ENCODE data around the gene GAS1.

GAS1 gene

GRCh38 chr9:86902991-86903733 lies 44.1 kb downstream of the GAS1 start:
- H3K9me3 ChIP-seq (ENCODE audit: control insufficient read depth, low read length), result no peaks in the 10 kb centered on the region
- WGBS, 2 experiments, result 0 to 1% methylated on average over 19 of the region's 19 CpGs
- H3K4me3 ChIP-seq (ENCODE audit: insufficient read depth, low read depth, low read length), result peak overlapping the region; percentile 38
- H3K27ac ChIP-seq (ENCODE audit: insufficient read depth, low read depth, low read length, poor library complexity, severe bottlenecking), result peak overlapping the region; percentile 98
- H3K36me3 ChIP-seq (ENCODE audit: control insufficient read depth, insufficient read depth, low read length), result no peaks in the 10 kb centered on the region
- peaks cover 34% of the 10 kb centered on the region for H3K4me1 ChIP-seq (ENCODE audit: control insufficient read depth, insufficient read depth, low read length)
- peaks cover 3% of the 10 kb centered on the region for H3K27me3 ChIP-seq (ENCODE audit: control insufficient read depth, insufficient read depth, low read length, poor library complexity, severe bottlenecking)

- Histone ChIP-seq H3K27ac (ENCODE audit: insufficient read depth, low read depth, low read length, poor library complexity, severe bottlenecking) (peak overlapping the region; percentile 98), H3K4me3 (ENCODE audit: insufficient read depth, low read depth, low read length) (peak overlapping the region; percentile 38), H3K4me1 (ENCODE audit: control insufficient read depth, insufficient read depth, low read length) (peaks cover 34% of the 10 kb centered on the region), H3K36me3 (ENCODE audit: control insufficient read depth, insufficient read depth, low read length) (no peaks in the 10 kb centered on the region), H3K9me3 (ENCODE audit: control insufficient read depth, low read length) (no peaks in the 10 kb centered on the region), H3K27me3 (ENCODE audit: control insufficient read depth, insufficient read depth, low read length, poor library complexity, severe bottlenecking) (peaks cover 3% of the 10 kb centered on the region)
- WGBS, 2 experiments, result 0 to 1% methylated on average over 16 to 21 of the region's 21 CpGs
Measured at GRCh38 chr9:86902586-86902985, 44.7 kb downstream of the GAS1 start.

GRCh38 chr9:86902176-86902575 lies 45.1 kb downstream of the GAS1 start:
- H3K4me1 ChIP-seq (ENCODE audit: control insufficient read depth, insufficient read depth, low read length), result peaks cover 34% of the 10 kb centered on the region
- H3K9me3 ChIP-seq (ENCODE audit: control insufficient read depth, low read length), result no peaks in the 10 kb centered on the region
- H3K36me3 ChIP-seq (ENCODE audit: control insufficient read depth, insufficient read depth, low read length), result no peaks in the 10 kb centered on the region
- H3K27ac ChIP-seq (ENCODE audit: insufficient read depth, low read depth, low read length, poor library complexity, severe bottlenecking), result peak overlapping the region; percentile 98
- 14 to 18% methylated on average over 8 of the region's 8 CpGs for WGBS, 2 experiments
- no peak overlapping the region for H3K4me3 ChIP-seq (ENCODE audit: insufficient read depth, low read depth, low read length)
- H3K27me3 ChIP-seq (ENCODE audit: control insufficient read depth, insufficient read depth, low read length, poor library complexity, severe bottlenecking), result peaks cover 3% of the 10 kb centered on the region

GRCh38 chr9:86901511-86901910 lies 45.8 kb downstream of the GAS1 start:
- 96 to 98% methylated on average over 3 of the region's 3 CpGs for WGBS, 2 experiments
- Histone ChIP-seq H3K27ac (ENCODE audit: insufficient read depth, low read depth, low read length, poor library complexity, severe bottlenecking) (no peak overlapping the region), H3K4me1 (ENCODE audit: control insufficient read depth, insufficient read depth, low read length) (peaks cover 34% of the 10 kb centered on the region), H3K4me3 (ENCODE audit: insufficient read depth, low read depth, low read length) (no peak overlapping the region), H3K27me3 (ENCODE audit: control insufficient read depth, insufficient read depth, low read length, poor library complexity, severe bottlenecking) (peaks cover 3% of the 10 kb centered on the region), H3K9me3 (ENCODE audit: control insufficient read depth, low read length) (no peaks in the 10 kb centered on the region), H3K36me3 (ENCODE audit: control insufficient read depth, insufficient read depth, low read length) (no peaks in the 10 kb centered on the region)
